Effector memory CD8-positive, alpha-beta T cell (primary cell): ENCODE data around the gene SYT12.

ENCODE experiments used
- ATAC-seq: fragments of 150-1000 bp; cut with Tn5 transposase; replicated peaks from 2 replicates; pipeline ENCODE4 v1.10.0; 2021; ENCODE audit warnings: mild to moderate bottlenecking, moderate library complexity
- DNase-seq, 3 experiments: peaks; one replicate each; pipeline ENCODE4 v3.0.0; 2021
- H3K27ac Mint-ChIP-seq, 2 donors: one replicate each; pipeline ENCODE4 v1.8.0; 2022; ENCODE audit warnings: mild to moderate bottlenecking in 2 of 2, mixed read lengths in 2 of 2, moderate library complexity in 2 of 2
- H3K27me3 Mint-ChIP-seq, 2 donors: one replicate each; pipeline ENCODE4 v1.8.0; 2022; ENCODE audit warnings: mixed read lengths in 2 of 2
- H3K36me3 Mint-ChIP-seq: one replicate; pipeline ENCODE4 v1.8.0; 2022; ENCODE audit warnings: mild to moderate bottlenecking, moderate library complexity, mixed read lengths; ENCODE audit not compliant: insufficient read depth
- H3K4me1 Mint-ChIP-seq, 2 donors: one replicate each; pipeline ENCODE4 v1.8.0; 2022; ENCODE audit warnings: low read depth in 2 of 2, mixed read lengths in 2 of 2
- H3K4me3 Mint-ChIP-seq, 2 donors: one replicate each; pipeline ENCODE4 v1.8.0; 2022; ENCODE audit warnings: mild to moderate bottlenecking in 2 of 2, mixed read lengths in 2 of 2, moderate library complexity in 2 of 2
- H3K9me3 Mint-ChIP-seq, 2 donors: one replicate each; pipeline ENCODE4 v1.8.0; 2022; ENCODE audit warnings: mixed read lengths in 2 of 2

SYT12 gene

GRCh38 chr11:67085617-67086016 lies 62.7 kb downstream of the SYT12 start:
- DNase-seq (no peak), ATAC-seq (no peak)
- peaks cover 4 to 5% of the 10 kb centered on the region in 2 donors for H3K4me1 Mint-ChIP-seq
- H3K27me3 Mint-ChIP-seq: no peaks in the 10 kb centered on the region
- H3K9me3 Mint-ChIP-seq: no peaks in the 10 kb centered on the region
- no peak overlapping the region for H3K4me3 Mint-ChIP-seq
- no peaks in the 10 kb centered on the region for H3K36me3 Mint-ChIP-seq
- no peak overlapping the region for H3K27ac Mint-ChIP-seq

DNA sequence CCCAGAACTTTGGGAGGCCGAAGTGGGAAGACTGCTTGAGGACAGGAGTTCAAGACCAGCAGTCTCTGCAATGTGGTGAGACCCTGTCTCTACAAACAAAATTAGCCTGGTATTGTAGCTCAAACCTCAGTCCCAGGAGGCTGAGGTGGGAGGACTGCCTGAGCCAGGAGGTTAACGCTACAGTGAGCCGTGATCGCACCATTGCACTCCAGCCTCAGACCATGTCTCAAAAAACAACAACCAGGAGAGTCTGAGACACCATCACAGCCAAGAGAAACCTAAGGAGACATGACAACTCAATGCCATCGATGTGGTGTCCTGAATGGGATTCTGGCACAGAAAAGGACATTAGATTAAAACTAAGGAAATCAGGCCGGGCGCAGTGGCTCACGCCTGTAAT lies 67.8 kb downstream of the SYT12 start:
- DNase-seq: no peak
- H3K4me1 Mint-ChIP-seq: peaks cover 0 to 5% of the 10 kb centered on the region in 2 donors
- ATAC-seq: no peak

GRCh38 chr11:67095214-67095507 lies 72.2 kb downstream of the SYT12 start:
- DNase-seq (no peak), ATAC-seq (no peak)
- no peaks in the 10 kb centered on the region for H3K27me3 Mint-ChIP-seq
- H3K36me3 Mint-ChIP-seq: no peaks in the 10 kb centered on the region
- H3K9me3 Mint-ChIP-seq: no peaks in the 10 kb centered on the region
- no peak overlapping the region for H3K27ac Mint-ChIP-seq
- peaks cover 0 to 5% of the 10 kb centered on the region in 2 donors for H3K4me1 Mint-ChIP-seq
- H3K4me3 Mint-ChIP-seq: no peak overlapping the region

More for the DNA sequence above, 67.8 kb downstream of the SYT12 start:
- Mint-ChIP-seq H3K4me3 (no peak overlapping the region), H3K9me3 (no peaks in the 10 kb centered on the region), H3K27me3 (no peaks in the 10 kb centered on the region), H3K36me3 (no peaks in the 10 kb centered on the region), H3K27ac (no peak overlapping the region)

- ATAC-seq (no peak), DNase-seq (no peak)
- Mint-ChIP-seq H3K4me1 (peaks cover 5 to 10% of the 10 kb centered on the region in 2 donors), H3K4me3 (no peak overlapping the region), H3K27me3 (no peaks in the 10 kb centered on the region), H3K9me3 (no peaks in the 10 kb centered on the region), H3K27ac (peak overlapping the region in 1 of 2 donors; percentile 76), H3K36me3 (no peaks in the 10 kb centered on the region)
Observed at GRCh38 chr11:67098799-67099429, 76.0 kb downstream of the SYT12 start.

GRCh38 chr11:67099831-67100324 lies 76.9 kb downstream of the SYT12 start:
- DNase-seq (no peak), ATAC-seq (no peak)
- Mint-ChIP-seq H3K4me3 (no peak overlapping the region), H3K9me3 (no peaks in the 10 kb centered on the region), H3K36me3 (no peaks in the 10 kb centered on the region), H3K27ac (peak overlapping the region; percentile 44 to 76), H3K4me1 (peaks cover 6 to 11% of the 10 kb centered on the region in 2 donors), H3K27me3 (no peaks in the 10 kb centered on the region)
